Activated naive CD8-positive, alpha-beta T cell treated with anti-CD3 and anti-CD28 coated beads for 36 hours (primary cell): ENCODE data around the gene MACROH2A2. TPM values are rescaled to one million over a fixed set of nuclear protein-coding genes. Genes with fewer than 3 reads are reported as not detected.
A peak's percentile ranks its signal among the peaks of the same experiment; 100 is the strongest.

Experiments used
- DNase-seq: peaks from one replicate; pipeline ENCODE4 v3.0.0; 2021
- H3K27ac Mint-ChIP-seq: one replicate; pipeline ENCODE4 v1.8.0; 2022; ENCODE audit warnings: mild to moderate bottlenecking, moderate library complexity, mixed read lengths
- H3K27me3 Mint-ChIP-seq: one replicate; pipeline ENCODE4 v1.8.0; 2022; ENCODE audit warnings: mild to moderate bottlenecking, mixed read lengths
- H3K36me3 Mint-ChIP-seq: one replicate; pipeline ENCODE4 v1.8.0; 2021; ENCODE audit warnings: mild to moderate bottlenecking, mixed read lengths
- H3K4me1 Mint-ChIP-seq: one replicate; pipeline ENCODE4 v1.8.0; 2021; ENCODE audit warnings: mixed read lengths
- H3K4me3 Mint-ChIP-seq: one replicate; pipeline ENCODE4 v1.8.0; 2022; ENCODE audit warnings: mild to moderate bottlenecking, moderate library complexity, mixed read lengths
- H3K9me3 Mint-ChIP-seq: one replicate; pipeline ENCODE4 v1.8.0; 2022; ENCODE audit warnings: mixed read lengths
- total RNA-seq, 2 experiments: library from RNA; stranded (reverse); gene quantifications; one replicate each; pipeline ENCODE4 v1.2.3, GENCODE V29; 2021

MACROH2A2 gene
- total RNA-seq, 2 experiments from 2014 or later = 3.9 to 4.8 TPM

- H3K27me3 Mint-ChIP-seq = no peaks in the 10 kb centered on the region
- H3K9me3 Mint-ChIP-seq = no peaks in the 10 kb centered on the region
- no peak overlapping the region for H3K27ac Mint-ChIP-seq
- no peaks in the 10 kb centered on the region for H3K4me1 Mint-ChIP-seq
- no peak overlapping the region for H3K4me3 Mint-ChIP-seq
- DNase-seq = no peak
- H3K36me3 Mint-ChIP-seq = peaks cover 3% of the 10 kb centered on the region
Measured at GRCh38 chr10:70124415-70124814, 71.8 kb downstream of the MACROH2A2 start.

DNA sequence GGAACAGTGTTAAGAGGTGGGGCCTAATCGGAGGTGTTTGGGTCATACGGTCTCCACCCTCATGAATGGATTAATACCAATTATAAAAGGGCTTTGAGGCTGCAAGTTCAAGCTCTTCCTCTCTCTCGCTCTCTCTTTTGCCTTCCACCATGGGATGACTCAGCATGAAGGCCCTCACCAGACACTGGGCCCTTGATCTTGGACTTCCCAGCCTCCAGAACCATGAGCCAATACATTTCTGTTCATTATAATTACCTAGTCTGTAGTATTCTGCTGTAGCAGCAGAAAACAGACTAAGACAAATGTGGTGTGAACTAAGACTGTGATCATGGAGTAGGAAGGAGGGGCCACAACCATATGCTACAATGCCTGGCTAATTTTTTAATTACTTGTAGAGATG, 72.3 kb downstream of the MACROH2A2 start:
- Mint-ChIP-seq H3K9me3 (no peaks in the 10 kb centered on the region), H3K27ac (no peak overlapping the region), H3K36me3 (peaks cover 3% of the 10 kb centered on the region), H3K4me3 (no peak overlapping the region), H3K4me1 (no peaks in the 10 kb centered on the region), H3K27me3 (no peaks in the 10 kb centered on the region)
- DNase-seq = no peak

DNA sequence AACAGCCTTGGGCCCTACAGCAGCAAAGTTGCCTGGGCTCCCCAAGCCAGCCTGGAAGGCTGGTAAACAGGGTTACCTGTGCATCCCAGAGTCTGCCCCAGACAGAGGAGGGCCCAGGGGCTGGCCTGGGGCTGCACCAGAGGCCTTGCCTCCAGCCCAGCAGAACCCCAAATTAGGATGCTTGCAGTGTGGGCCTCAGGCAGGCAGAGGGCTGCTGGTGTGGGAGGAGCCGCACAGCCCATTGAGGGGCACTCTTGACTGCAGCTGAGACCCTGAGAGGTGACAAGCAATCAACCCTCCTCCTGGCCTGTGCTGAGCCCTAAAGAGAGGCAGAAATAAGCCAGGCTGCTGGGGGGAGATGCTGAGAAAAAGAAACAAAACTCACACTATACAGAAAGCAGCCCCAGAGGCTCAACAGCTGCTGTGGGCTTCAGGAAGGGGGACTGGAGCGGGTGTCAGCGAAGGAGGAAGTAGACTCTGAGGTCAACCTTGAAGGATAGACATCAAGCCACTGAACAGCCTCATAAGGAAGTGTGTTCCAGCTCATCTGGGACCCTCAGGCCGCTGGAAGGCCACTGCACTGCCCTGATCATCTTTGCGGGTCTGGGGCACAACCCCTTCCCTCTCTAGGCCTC, 73.4 kb downstream of the MACROH2A2 start:
- peaks cover 7% of the 10 kb centered on the region for H3K36me3 Mint-ChIP-seq
- DNase-seq = no peak
- no peaks in the 10 kb centered on the region for H3K9me3 Mint-ChIP-seq
- H3K4me3 Mint-ChIP-seq = no peak overlapping the region
- no peak overlapping the region for H3K27ac Mint-ChIP-seq
- no peaks in the 10 kb centered on the region for H3K27me3 Mint-ChIP-seq
- H3K4me1 Mint-ChIP-seq = peaks cover 5% of the 10 kb centered on the region

GRCh38 chr10:70126700-70127395, 74.2 kb downstream of the MACROH2A2 start:
- H3K36me3 Mint-ChIP-seq = peaks cover 7% of the 10 kb centered on the region
- no peak overlapping the region for H3K27ac Mint-ChIP-seq
- H3K4me3 Mint-ChIP-seq = no peak overlapping the region
- H3K27me3 Mint-ChIP-seq = no peaks in the 10 kb centered on the region
- H3K4me1 Mint-ChIP-seq = peaks cover 12% of the 10 kb centered on the region
- no peaks in the 10 kb centered on the region for H3K9me3 Mint-ChIP-seq
- no peak for DNase-seq

DNA sequence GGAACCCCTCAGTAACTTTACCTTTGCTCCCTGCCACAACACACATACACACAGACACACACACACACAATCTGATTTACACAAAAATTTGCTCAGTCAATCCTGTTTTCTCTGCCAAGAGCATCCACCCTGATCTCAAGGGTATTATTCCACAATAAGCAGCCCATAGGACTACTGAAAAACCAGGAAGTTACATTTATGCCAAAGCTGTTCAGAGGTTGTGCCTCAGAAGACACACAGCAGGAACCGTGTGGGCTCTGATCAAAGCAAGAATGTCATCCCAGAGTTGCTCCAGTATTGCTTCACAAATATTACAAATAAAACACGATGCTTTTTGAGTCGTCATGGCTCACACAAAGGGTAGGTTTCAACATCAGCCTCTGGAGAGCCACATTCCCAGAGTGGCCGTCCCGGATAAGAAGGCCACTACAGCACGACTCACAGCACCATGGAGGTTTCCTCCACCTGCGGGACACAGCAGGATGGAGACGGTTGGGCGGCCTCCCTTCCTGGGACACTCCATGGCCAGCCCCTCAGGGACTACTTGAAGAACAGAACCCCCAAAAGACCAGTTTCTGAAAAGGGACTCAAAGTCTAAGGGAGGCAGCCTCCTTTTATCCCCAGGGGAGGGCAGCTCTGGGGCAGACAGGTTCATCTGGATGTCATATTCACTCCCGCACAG, 78.4 kb downstream of the MACROH2A2 start:
- Mint-ChIP-seq H3K4me1 (peaks cover 23% of the 10 kb centered on the region), H3K9me3 (no peaks in the 10 kb centered on the region), H3K27ac (no peak overlapping the region), H3K4me3 (peak overlapping the region; percentile 86), H3K27me3 (no peaks in the 10 kb centered on the region), H3K36me3 (peaks cover 5% of the 10 kb centered on the region)
- DNase-seq = no peak

- H3K27me3 Mint-ChIP-seq = no peaks in the 10 kb centered on the region
- no peaks in the 10 kb centered on the region for H3K9me3 Mint-ChIP-seq
- H3K4me1 Mint-ChIP-seq = peaks cover 23% of the 10 kb centered on the region
- DNase-seq = no peak
- H3K27ac Mint-ChIP-seq = no peak overlapping the region
- H3K4me3 Mint-ChIP-seq = peak overlapping the region; percentile 86
- peaks cover 5% of the 10 kb centered on the region for H3K36me3 Mint-ChIP-seq
Measured at GRCh38 chr10:70131560-70131937, 78.9 kb downstream of the MACROH2A2 start.

- H3K27ac Mint-ChIP-seq = peak within 1 kb of the TSS; percentile 85
- H3K9me3 Mint-ChIP-seq = no peaks in the 10 kb centered on the region
- H3K4me3 Mint-ChIP-seq = peak within 1 kb of the TSS; percentile 86
- peak; percentile 58 for DNase-seq
- H3K36me3 Mint-ChIP-seq = peaks cover 5% of the 10 kb centered on the region
- H3K4me1 Mint-ChIP-seq = peaks cover 25% of the 10 kb centered on the region
- no peaks in the 10 kb centered on the region for H3K27me3 Mint-ChIP-seq
Measured at GRCh38 chr10:70132098-70133029, 79.7 kb downstream of the MACROH2A2 start, which contains the start of gene AIFM2. AIFM2 (minus strand) TSS chr10:70132825; CDS start chr10:70124084, 8,741 bp downstream.

DNA sequence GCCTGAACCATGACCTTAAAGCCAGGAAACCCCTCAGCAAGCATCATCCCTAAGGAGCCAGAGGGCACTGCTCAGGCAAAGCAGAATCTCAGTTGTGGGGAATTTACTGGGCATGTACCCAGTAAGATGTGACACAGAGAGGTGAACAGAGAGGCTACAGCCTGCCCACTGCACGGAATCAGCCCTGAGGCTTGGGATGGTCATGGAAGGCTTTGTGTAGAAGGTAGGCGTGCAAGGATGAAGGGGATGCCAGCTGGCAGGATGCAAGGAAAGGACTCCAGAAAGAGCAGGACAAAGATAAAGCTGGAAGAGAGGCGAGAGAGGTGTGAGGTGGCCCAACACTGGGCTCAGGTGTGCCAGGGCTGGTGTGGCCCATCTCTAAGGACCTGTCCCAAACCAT, 82.4 kb downstream of the MACROH2A2 start:
- Mint-ChIP-seq H3K27me3 (no peaks in the 10 kb centered on the region), H3K36me3 (peaks cover 5% of the 10 kb centered on the region), H3K4me3 (no peak overlapping the region), H3K9me3 (no peaks in the 10 kb centered on the region), H3K4me1 (peaks cover 32% of the 10 kb centered on the region), H3K27ac (no peak overlapping the region)
- DNase-seq = no peak

GRCh38 chr10:70135684-70136083, 83.0 kb downstream of the MACROH2A2 start:
- Mint-ChIP-seq H3K27ac (no peak overlapping the region), H3K4me3 (no peak overlapping the region), H3K36me3 (peaks cover 2% of the 10 kb centered on the region), H3K4me1 (peaks cover 31% of the 10 kb centered on the region), H3K27me3 (no peaks in the 10 kb centered on the region), H3K9me3 (no peaks in the 10 kb centered on the region)
- no peak for DNase-seq

GRCh38 chr10:70137135-70137534, 84.5 kb downstream of the MACROH2A2 start:
- H3K27ac Mint-ChIP-seq = no peak overlapping the region
- DNase-seq = no peak
- H3K4me1 Mint-ChIP-seq = peaks cover 18% of the 10 kb centered on the region
- H3K9me3 Mint-ChIP-seq = no peaks in the 10 kb centered on the region
- peaks cover 2% of the 10 kb centered on the region for H3K36me3 Mint-ChIP-seq
- H3K27me3 Mint-ChIP-seq = no peaks in the 10 kb centered on the region
- no peak overlapping the region for H3K4me3 Mint-ChIP-seq

GRCh38 chr10:70137927-70138883, 85.6 kb downstream of the MACROH2A2 start:
- H3K27ac Mint-ChIP-seq = no peak overlapping the region
- no peak overlapping the region for H3K4me3 Mint-ChIP-seq
- H3K4me1 Mint-ChIP-seq = peaks cover 14% of the 10 kb centered on the region
- no peak for DNase-seq
- H3K36me3 Mint-ChIP-seq = peaks cover 7% of the 10 kb centered on the region
- H3K9me3 Mint-ChIP-seq = no peaks in the 10 kb centered on the region
- H3K27me3 Mint-ChIP-seq = no peaks in the 10 kb centered on the region

- no peak for DNase-seq
- H3K9me3 Mint-ChIP-seq = no peaks in the 10 kb centered on the region
- no peak overlapping the region for H3K27ac Mint-ChIP-seq
- peaks cover 25% of the 10 kb centered on the region for H3K4me1 Mint-ChIP-seq
- no peak overlapping the region for H3K4me3 Mint-ChIP-seq
- peaks cover 10% of the 10 kb centered on the region for H3K36me3 Mint-ChIP-seq
- no peaks in the 10 kb centered on the region for H3K27me3 Mint-ChIP-seq
Measured at GRCh38 chr10:70139151-70139996, 86.7 kb downstream of the MACROH2A2 start.

DNA sequence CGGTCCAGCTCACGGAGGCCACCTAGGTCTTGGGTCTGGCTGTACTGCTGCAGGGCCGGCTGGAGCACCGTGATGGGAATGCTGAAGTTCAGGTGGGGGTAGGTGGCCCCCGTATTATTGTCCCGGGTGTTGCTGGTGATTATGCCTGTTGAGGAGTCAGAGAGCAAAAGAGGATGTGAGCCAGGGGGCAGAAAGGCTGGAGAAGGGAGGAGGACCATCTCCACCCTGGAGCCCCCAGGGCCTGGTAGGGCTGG, 87.3 kb downstream of the MACROH2A2 start:
- no peak for DNase-seq
- Mint-ChIP-seq H3K36me3 (peaks cover 13% of the 10 kb centered on the region), H3K4me3 (no peak overlapping the region), H3K27ac (peak overlapping the region; percentile 1), H3K9me3 (no peaks in the 10 kb centered on the region), H3K4me1 (peaks cover 30% of the 10 kb centered on the region), H3K27me3 (no peaks in the 10 kb centered on the region)
